A172 (cell line): ENCODE data around the gene MARK4. TPM values are rescaled to one million over a fixed set of nuclear protein-coding genes. Genes with fewer than 3 reads are reported as not detected.

Source experiments
- DNase-seq: peaks from one replicate; pipeline ENCODE4 v3.0.0-alpha.2; 2015; ENCODE audit warnings: low spot score
- total RNA-seq: library from RNA; depleted of rRNA; stranded (reverse); fragments of >200 nt; shearing (Covaris generic); gene quantifications from 2 replicates; pipeline ENCODE4 v1.2.3, GENCODE V29; 2014

MARK4 gene
- total RNA-seq, 1 experiment from 2014 or later = 5.6 TPM

DNA sequence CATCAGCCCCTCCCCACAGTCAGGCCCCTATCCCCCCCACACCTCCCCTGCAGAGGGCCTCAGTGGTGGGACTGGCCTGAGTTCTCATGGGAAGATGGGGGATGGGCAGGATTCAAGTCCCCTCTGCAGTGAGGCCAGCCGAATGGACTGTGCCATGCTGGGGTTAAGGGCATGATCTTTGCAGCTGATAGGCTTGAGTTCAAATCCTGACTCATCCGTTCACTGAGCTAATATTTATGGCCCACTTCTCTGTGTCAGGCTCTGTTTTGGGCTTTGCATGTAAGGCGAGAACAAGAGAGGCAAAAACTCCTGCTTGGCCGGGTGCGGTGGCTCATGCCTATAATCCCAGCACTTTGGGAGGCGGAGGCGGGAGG is 20.7 kb downstream of the MARK4 start:
- no peak for DNase-seq

GRCh38 chr19:45273521-45273855 is 22.4 kb downstream of the MARK4 start:
- DNase-seq = no peak

- DNase-seq = no peak
Measured at GRCh38 chr19:45275370-45275971, 24.4 kb downstream of the MARK4 start.

GRCh38 chr19:45276284-45276687 is 25.2 kb downstream of the MARK4 start:
- DNase-seq = no peak

DNA sequence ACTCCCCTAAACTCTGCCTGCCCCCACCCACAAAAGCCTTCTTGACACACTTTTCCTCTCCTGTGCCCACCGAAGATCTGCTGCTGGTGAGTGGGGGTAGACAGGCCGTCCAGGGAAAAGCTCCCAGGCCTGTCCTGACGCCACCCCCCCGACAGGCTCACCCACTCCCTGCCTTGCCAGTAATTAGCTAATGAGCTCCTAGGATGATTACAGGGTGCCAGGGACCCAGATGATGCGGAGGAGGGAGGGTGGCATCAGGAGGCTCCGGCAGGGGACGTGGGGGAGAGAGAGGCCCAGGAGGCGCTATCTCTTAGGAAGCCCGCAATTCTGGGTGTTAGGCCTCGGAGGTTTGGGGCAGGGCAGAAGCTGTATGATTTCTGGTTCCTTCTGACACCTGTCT is 27.0 kb downstream of the MARK4 start:
- no peak for DNase-seq

DNA sequence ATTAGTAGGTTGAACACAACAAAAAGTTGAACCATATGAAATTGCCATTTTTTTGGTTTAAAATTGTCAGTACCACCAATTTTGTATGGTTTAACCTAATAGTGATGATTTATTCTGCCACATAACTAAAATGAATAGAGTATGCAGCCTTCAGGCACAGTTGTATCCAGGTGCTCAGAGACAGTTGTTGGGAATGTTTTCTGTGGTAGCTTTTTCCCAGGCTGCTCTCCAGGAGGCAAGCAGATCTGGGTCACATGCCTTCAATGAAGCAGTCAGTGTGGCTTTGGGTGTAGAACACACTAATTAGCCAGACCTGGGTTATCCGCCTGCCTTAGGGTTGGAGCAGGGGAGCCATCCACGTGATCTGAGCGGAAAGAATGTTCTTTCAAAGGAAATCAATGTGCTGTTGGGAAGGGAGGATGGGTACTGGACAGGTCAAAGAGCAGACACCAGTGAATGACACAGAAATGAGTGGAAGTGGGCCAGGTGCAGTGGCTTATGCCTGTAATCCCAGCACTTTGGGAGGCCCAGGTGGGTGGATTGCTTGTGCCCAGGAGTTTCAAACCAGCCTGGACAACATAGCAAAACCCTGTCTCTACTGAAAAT is 28.6 kb downstream of the MARK4 start:
- no peak for DNase-seq

DNA sequence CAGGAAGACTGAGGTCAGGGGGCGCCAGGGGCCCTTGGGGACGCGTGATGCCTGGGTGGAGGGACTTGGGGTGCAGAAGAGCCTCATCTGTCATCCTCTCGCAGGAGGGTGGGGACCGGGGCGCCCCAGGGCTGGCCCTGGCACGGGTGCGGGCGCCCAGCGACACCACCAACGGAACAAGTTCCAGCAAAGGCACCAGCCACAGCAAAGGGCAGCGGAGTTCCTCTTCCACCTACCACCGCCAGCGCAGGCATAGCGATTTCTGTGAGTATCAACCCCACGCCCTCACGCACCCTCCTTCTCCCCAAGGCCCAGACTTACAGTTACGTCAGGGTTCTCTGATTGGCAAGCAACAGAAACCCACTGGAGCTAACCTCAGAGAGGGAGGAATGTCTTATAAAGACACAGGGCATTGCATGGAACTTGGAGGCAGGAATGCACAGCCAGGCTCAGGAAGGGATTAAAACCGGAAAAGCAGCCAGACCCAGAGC is 29.4 kb downstream of the MARK4 start:
- no peak for DNase-seq

DNA sequence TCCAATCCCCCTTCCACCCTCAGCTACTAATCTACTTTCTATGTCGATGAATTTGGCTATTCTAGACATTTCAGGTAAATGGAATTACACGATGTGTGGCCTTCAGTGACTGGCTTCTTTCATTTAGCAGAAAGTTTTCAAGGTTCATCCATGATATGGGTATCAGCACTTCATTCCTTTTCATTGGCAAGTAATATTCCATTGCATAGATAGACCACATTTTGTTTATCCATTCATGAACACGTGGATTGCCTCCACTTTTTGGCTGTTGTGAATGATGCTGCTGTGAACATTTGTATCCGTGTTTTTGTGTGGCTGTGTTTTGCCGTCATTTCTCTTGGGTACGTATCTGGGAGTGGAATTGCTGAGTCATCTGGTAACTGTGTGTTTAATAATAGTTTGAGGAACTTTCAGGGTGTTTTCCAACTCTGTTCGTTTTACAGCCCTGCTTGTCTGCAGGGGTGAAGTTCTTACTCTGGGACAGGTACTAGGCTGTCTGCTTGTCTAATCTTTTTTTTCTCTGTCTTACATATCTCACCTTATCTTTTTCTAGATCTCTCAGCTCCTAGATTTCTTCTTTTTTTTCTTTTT is 32.5 kb downstream of the MARK4 start:
- DNase-seq = no peak

DNA sequence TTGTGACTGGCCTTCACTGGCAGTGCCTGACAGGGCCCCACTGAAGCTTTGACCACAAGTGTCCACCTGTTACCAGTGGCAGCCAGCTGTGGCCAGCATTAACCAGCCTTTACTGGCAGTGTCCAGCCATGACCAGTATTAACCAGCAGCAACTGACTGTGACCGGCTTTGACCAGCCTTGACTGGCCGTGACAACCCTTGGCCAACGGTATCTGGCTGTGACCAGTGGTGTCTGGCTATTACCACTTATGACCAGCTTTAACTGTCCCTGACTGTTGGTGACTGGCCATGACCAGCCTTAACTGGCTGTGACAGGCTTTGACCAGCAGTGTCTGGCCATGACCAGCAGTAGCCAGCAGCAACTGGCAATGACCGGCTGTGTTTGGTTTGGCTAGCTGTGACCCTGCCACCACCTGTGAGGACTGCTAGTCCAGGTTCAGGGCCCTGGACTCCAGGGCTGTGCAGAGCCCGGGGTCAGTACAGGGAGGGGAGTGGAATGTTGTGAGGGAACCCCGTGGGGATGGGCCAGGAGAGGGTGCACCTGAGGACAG is 39.4 kb downstream of the MARK4 start:
- no peak for DNase-seq

GRCh38 chr19:45291834-45292233 is 40.8 kb downstream of the MARK4 start:
- DNase-seq = no peak

- no peak for DNase-seq
Measured at GRCh38 chr19:45293682-45294081, 42.6 kb downstream of the MARK4 start.

- no peak for DNase-seq
Measured at GRCh38 chr19:45294291-45295029, 43.4 kb downstream of the MARK4 start.

- no peak for DNase-seq
Measured at GRCh38 chr19:45295873-45296272, 44.8 kb downstream of the MARK4 start.

DNA sequence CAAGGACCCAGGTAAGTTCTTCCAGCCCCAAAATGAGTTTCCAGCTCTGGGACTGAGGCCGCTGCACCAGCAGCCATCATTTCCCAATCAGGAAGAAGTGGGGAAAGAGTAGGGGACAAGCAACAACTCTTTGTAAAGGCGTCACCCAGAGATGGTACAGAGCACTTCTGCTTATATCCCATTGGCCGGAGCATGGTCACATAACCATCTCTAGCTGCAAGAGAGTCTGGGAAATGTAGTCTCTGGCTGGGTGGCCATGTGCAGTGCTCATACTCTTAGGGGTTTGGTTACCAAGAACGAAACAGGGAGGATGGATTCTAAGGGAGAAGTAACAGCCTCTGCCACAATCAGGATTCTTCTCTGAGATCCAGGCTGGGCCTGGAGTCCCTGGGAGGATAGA is 45.3 kb downstream of the MARK4 start:
- DNase-seq = no peak

DNA sequence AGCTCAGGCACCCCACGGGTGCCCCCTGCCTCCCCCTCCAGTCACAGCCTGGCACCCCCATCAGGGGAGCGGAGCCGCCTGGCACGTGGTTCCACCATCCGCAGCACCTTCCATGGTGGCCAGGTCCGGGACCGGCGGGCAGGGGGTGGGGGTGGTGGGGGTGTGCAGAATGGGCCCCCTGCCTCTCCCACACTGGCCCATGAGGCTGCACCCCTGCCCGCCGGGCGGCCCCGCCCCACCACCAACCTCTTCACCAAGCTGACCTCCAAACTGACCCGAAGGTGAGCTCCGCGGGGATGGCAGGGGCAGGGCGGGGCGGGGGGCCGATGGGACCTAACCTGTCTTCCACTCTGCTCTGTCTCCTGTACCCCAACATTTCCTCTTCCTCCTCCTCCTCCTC is 46.6 kb downstream of the MARK4 start:
- no peak for DNase-seq

DNA sequence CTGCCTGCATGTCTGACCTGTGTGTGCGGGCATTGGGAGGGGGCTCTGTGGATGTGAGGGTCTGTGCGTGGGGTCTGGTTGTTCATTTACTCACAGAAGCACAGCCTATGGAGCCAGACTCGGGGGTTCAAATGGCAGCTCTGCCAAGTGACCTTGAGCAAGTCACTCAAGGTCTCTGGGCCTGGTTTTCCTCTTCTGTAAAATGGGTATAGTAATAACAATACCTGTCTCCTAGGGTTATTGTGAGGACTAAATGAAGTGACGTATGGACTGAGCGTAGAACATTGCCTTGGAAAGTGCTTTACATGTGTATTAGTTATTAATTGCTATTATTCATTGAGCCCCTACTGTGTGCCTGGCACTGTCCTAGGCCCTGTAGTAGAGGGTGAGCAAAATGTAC is 47.2 kb downstream of the MARK4 start:
- no peak for DNase-seq

GRCh38 chr19:45299719-45300118 is 48.6 kb downstream of the MARK4 start:
- no peak for DNase-seq

GRCh38 chr19:45302416-45302815 is 51.3 kb downstream of the MARK4 start:
- DNase-seq = no peak

DNA sequence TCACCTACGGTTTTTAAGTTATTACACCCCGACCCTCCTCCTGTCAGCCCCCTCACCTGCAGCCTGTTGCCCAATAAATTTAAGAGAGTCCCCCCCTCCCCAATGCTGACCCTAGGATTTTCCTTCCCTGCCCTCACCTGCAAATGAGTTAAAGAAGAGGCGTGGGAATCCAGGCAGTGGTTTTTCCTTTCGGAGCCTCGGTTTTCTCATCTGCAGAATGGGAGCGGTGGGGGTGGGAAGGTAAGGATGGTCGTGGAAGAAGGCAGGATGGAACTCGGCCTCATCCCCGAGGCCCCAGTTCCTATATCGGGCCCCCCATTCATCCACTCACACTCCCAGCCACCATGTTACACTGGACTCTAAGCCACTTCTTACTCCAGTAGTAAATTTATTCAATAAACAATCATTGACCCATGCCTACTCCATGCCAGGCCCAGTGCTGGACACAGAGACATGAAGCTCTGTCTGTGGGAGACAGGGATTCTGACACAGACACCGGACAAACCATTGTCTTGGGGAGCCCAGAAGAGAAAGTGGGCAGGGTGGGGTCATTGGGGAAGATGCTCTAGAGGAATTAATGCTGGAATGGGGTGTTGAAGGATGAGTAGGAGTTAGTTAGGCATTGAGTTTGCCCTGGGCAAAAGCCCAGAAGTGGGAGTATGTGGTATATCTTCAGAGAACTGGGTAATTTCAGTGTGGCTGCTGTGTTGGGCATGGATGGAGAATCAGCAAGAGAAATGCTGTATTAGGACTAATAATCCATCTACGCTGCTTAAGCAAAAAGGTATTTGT is 52.4 kb downstream of the MARK4 start:
- DNase-seq = no peak

GRCh38 chr19:45304141-45304926 is 53.3 kb downstream of the MARK4 start:
- DNase-seq = no peak

DNA sequence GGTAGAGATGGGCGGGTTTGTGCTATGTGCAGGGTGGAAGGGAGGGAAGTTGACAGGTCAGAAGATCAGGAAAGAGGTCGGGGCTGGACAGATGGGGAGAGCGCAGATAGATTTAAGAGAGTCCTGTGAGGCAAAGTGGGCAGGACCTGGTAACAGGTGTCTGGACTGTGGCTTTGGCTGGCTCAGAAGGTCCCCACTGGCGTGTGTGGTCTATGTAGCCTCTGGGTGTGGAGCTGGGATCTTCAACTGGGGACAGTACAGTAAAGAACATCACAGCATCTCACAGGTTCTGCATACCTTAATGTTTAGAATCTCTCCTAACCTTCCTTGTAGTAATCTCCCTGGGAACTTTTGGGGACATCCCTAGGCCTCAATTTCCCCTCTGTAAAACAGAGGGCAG is 53.9 kb downstream of the MARK4 start:
- no peak for DNase-seq
